GM21825 (cell line): Measurements from ENCODE around the gene XAB2.

Experiments used
- ATAC-seq: cut with Tn5 transposase; IDR thresholded peaks from one replicate; pipeline ENCODE4 v1.9.1; 2021; ENCODE audit warnings: mild to moderate bottlenecking, moderate library complexity; ENCODE audit not compliant: unreplicated experiment

The XAB2 gene

DNA sequence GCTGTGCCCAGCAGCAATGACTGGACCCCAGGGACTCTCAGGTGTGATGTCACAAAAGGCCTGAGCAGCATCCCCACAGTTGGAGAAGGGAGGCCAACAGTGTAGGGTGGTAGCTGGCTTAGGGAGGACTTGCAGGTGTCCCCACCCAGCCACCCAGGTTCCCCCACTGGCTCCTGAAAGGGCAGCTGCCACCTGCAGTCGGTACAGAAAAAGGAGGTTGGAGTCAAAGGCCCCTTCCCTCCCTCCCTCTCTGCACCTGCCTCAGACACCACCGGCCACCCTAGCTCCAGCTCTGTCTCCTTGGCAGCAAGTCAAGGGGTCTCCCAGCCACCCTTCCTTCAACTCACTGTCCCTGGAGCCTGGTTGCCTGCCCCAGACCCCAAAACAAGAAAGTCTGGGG lies 4.4 kb upstream of the XAB2 start, which contains the start of gene PCP2:
Gene PCP2 (minus strand): TSS at position 22 of the 400 bp plus-strand sequence. CDS start 262 bp downstream, outside the sequence.
- no peak for ATAC-seq

DNA sequence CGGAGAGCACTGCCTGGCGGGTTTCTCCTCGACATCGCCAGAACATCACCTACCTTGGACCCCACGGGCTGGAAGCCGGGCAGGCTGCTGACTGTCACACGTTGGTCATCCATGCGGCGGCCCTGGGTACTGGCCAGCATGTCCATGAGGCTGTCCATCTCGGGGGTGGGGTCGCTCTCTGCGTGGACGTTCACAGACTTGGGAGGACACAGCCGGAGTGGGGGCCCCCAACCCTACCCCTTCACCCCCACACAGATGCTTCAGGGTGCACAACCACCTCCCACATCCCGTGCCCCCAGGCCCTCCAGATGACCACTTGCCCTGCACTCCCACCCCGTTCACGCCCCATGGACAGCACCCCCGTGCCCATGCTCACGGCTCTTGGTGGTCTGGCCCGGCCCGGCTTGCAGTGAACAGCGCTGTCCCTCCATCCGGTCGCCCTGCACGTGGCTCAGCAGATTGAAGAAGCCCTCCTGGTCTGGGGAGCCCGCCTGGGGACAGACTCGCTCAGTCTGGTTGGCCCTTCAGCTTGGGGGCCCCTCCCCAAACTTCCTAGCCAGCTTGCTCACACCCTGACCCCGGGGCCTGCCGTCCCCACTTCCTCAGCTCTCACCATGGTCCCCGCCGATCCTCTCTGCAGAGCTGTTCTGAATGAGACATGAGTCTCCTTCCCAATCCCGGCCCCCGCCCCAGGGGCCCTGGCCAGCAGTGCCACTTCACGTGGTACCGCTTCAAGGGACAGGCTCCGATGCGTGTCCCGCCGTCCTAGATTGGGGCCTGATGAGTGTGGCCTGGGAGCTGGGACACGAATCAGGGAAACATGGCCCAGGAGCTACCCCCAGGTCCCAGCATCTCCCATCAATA lies 3.2 kb upstream of the XAB2 start:
- no peak for ATAC-seq

DNA sequence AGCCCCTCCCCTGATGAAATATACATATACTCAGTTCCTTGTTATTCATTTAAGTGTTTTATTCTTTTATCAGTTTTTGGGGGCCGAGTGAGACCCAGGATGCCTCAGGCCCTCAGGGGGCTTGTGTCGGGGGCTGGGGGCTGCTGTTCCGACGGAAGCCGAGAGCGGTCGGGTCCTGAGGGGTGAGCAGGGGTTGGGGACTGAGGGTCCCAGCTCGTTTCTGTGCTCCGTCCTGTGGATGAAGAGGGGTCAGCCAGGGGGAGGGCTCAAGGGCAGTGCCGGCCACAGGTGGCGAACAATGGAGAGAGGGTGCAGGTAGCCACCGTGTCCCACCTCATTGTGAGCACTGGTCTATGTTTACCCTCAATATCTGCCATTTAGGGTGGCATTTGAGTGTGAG lies 2.2 kb upstream of the XAB2 start:
- no peak for ATAC-seq

DNA sequence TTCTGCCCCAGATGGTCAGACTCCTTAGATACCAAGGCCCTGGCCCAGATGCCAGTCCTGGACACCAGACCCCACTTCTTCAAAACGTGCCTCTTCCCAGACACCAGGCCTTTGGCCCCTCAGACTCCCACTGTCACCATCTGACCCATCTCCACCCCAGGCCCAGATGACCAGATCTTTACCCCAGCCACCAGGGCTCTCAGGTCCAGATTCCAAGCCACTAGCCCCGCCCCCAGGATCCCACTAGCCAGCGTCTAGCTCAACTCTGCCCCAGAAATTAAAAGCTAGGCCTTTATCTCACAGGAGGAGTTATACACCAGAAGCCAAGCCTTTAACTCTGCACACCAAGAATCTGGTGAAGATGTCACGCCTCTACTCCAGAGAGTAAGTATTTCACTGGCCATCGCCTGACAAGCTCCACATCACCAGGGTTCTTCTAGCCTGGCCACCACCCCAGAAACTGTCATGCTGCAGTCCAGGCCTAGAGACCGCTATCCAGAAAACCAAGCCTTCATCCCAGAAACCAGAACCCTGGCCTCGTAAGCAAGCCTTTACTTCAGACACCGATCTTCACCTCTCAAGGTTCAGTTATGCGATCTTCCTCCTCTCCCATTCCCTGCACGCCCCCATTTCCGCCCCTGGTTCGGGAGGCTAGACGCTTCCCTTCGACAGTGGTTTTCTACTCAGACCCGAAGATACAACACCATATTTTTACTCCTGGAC lies 595 bp downstream of the XAB2 start:
- ATAC-seq, result no peak

GRCh38 chr19:7627166-7627565 lies 2.2 kb downstream of the XAB2 start:
- ATAC-seq, result no peak

DNA sequence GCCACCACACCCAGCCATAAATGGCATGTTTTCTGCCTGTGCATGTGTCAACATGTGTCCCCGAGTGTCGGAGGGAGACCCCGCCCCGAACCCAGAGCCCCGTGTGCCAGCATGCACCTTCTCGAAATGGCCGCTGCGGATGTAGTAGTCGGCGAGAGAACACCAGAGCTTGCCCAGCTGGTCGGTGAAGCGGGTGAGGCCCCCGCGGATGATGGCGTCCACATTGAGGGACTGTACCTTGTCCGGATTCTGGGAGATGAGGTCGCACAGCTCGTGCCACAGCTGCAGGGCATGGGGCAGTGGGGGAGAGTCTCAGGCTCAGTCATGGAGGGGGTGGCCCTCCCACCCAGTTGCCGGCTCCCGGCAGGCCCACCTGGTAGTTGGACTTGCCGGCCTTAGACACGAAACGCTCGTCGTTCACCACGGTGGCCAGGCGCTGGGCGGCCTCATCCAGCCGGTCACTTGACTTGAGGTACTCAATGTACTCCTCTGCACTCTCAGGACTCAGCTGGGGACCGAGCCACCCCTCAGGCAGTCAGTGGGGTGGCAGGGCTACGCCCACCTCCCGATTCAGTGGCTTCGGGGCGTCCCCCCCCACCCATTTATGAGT lies 3.5 kb downstream of the XAB2 start:
- no peak for ATAC-seq

- no peak for ATAC-seq
Measured at GRCh38 chr19:7624810-7625209, 4.5 kb downstream of the XAB2 start.

DNA sequence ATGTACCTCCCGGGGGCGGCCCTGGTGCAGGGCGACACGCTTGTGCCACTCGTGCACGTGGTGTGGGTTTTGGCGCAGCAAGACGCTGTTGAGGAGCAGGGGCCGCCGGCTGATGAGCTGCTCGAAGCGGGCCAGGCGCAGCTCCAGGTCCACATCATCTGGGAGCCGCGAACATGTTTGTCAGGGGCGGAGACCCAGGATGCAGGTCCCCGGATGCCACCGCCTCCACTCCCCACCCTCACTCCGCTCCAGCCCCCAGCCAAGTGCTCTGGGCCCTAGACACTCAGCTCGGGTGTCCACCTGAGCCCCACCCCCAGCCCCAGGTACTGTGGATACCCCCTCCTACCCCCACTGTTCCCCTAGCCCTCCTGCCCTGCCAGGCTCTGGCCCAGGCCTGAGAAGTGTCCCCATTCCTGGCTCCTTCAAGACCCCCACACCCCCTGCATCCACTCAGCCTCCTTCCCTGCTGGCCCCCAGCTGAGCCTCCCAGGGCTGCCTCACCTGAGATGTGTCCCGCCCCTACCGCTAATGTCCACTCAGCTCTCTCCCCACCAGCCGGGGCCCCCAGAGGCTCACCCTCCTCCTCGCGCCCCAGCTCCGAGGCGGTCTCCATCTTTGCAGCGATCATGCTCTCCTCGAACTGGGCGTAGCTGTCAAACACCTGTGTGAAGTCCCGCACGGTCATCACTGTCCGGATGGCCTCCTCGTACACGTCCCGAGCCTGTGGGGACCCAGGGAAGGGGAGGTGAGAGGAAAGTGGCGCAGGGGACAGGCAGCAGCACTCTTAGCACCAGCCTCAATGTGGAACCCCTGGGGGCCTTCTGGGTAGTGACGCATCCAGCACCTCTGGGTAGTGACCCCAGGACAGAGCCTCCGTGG lies 5.4 kb downstream of the XAB2 start:
- ATAC-seq, result no peak

- ATAC-seq, result no peak
Measured at GRCh38 chr19:7622933-7623685, 6.2 kb downstream of the XAB2 start.

DNA sequence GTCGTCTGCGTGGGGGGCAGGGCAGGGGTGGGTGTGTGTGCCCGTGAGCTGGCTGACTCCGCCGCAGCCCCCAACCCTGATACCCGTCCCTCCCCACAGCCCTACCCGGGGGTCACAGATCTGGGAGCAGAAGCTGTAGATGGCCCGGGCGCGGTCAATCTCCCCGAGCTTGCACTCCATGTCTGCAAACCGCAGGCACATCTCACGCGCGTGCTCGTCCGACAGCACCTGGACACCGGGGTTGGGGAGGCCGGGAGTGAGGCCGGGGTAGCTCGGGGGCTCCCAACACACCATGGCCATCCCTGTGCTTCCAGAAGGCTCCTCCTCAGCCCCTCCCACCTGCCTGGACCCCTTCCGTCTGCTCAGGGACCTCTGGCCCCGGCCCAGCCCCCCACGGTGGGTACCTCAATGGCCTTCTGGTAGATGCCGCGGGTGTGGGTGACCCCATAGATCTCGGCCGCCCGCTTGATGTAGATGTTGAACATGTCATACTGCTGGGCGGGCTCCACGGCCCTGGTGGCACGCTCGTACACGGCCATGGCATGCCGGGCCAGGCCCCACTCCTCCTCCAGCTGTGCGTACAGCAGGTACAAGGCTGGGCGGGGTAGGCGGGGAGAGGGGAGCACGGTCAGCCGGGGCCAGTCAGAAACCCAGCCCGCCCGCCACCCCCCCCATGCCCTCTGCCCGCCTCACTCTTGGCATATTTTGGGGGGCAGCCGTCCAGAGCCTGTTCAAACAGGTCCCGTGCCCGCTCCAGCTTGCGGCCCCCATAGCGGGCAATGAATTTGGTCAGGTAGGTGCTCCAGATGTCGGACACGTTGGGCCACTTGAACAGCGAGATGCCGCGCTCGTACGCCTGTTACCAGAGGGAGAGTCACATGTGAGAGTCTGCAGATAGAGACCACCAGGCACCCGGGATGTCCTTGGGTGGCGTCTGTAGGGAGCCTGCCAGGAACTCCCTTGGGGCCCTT lies 8.6 kb downstream of the XAB2 start:
- no peak for ATAC-seq

DNA sequence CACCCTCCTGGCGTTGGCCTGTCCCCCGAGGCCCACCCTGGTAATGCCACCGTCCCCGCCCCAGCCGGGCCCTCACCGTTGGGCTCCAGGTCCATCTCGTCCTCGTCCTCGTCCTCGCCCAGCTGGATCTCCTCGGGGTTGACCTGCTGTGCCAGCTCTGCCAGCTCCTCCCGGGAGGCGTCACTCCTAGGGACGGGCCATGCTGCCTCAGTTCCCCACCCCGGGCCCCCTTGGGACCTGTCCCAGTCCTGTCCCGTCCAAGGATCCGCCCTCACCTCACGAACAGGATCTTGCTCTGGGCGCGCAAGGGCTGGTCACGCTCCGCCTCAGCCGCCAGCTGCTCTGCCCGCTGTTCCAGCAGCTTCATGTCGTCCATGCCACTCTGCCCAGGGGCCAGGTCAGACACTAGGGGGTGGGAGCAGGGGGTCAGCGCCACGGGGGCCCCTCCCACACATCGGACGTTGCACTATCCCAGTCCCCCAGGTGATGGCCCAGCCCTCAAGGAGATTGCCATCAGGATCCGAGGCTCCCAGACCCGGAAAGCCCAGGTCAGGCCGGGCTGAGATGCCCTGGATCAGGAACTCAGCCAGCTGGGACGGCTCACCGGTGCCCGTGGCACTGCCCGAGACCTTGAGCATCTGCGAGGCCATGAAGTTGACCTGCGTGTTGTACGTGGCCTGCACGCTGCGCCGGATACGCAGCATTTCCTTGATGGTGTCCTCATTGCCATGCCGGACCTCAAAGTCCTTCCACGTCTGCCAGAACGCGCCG lies 9.5 kb downstream of the XAB2 start:
- no peak for ATAC-seq

DNA sequence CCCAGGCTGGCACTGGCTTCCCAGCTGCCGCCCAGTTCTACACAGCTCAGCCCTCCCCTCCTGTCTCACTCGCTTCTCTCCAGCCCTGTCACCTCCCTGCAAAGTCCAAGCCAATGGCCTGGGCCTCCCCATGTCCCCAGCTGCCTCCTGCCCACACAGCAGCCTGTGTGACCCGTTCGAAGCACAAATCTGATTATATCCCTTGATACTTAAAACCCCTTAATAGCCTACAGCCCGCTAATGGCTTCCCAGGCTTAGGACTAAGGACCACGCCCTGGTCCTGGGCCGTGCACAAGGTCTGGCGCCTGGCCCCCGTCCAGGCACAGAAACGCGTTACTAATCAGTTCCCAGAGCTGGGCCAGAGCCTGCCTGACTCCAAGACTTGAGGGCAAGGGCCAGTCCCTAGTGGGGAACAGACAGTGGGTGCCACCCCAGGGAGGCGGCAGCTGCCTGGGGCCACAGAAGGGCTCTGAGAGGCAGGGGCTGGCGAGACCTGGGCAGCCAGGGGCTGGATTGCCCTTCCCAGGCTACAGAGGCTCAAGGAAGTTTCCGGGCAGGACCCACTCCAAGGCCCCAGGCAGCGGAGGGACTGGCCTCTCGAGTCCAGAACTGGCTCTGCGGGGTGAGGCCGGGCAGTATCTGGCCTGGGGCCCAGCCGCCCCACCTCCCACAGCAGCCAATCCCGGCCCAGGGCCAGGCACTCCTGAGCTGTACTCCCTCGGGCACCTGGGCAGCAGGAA lies 10.4 kb downstream of the XAB2 start:
- ATAC-seq, result no peak

GRCh38 chr19:7618348-7618747 lies 11.0 kb downstream of the XAB2 start:
- ATAC-seq, result no peak

GRCh38 chr19:7617735-7618134 lies 11.6 kb downstream of the XAB2 start:
- ATAC-seq, result no peak

GRCh38 chr19:7617172-7617571 lies 12.2 kb downstream of the XAB2 start:
- ATAC-seq, result no peak

GRCh38 chr19:7614859-7615741 lies 14.2 kb downstream of the XAB2 start:
- ATAC-seq, result no peak
